GM23248 (cell line): ENCODE measurements around the gene FBXW9. TPM values are rescaled to one million over a fixed set of nuclear protein-coding genes. Genes with fewer than 3 reads are reported as not detected.
"Not testable (repeated sequence)": the region's sequence is repeated elsewhere in the genome, so short reads cannot be mapped to it uniquely, and the experiment has no call there.

Experiments
- DNase-seq: peaks from one replicate; pipeline ENCODE4 v3.0.0-alpha.2; 2015
- H2AFZ ChIP-seq: fragments of 200-600 bp; sonication (generic); 2 replicates; pipeline ENCODE4 v1.6.1; 2016; ENCODE audit warnings: antibody characterized with exemption
- H3F3A ChIP-seq: fragments of 200-600 bp; sonication (generic); 2 replicates; pipeline ENCODE4 v1.6.1; 2016; ENCODE audit warnings: mild to moderate bottlenecking, antibody characterized with exemption, mixed run types; ENCODE audit not compliant: insufficient read depth
- H3K27ac ChIP-seq: fragments of 200-600 bp; sonication (generic); 2 replicates; pipeline ENCODE4 v1.5.1; 2016; ENCODE audit warnings: mild to moderate bottlenecking
- H3K27me3 ChIP-seq: fragments of 200-600 bp; sonication (generic); replicated peaks from 2 replicates; pipeline ENCODE4 v1.6.1; 2016; ENCODE audit warnings: mild to moderate bottlenecking; ENCODE audit not compliant: insufficient read depth
- H3K36me3 ChIP-seq: fragments of 200-600 bp; sonication (generic); 2 replicates; pipeline ENCODE4 v1.6.1; 2016; ENCODE audit warnings: low read depth, mild to moderate bottlenecking
- H3K4me1 ChIP-seq: fragments of 200-600 bp; sonication (generic); 2 replicates; pipeline ENCODE4 v1.6.1; 2016; ENCODE audit warnings: mild to moderate bottlenecking; ENCODE audit not compliant: insufficient read depth
- H3K4me2 ChIP-seq: fragments of 200-600 bp; sonication (generic); one replicate; pipeline ENCODE4 v1.6.1; 2016; ENCODE audit warnings: mild to moderate bottlenecking; ENCODE audit not compliant: unreplicated experiment
- H3K4me3 ChIP-seq: fragments of 200-600 bp; sonication (generic); 2 replicates; pipeline ENCODE4 v1.5.1; 2016; ENCODE audit warnings: mild to moderate bottlenecking
- H3K79me2 ChIP-seq: fragments of 200-600 bp; sonication (generic); 2 replicates; pipeline ENCODE4 v1.6.1; 2016; ENCODE audit warnings: mild to moderate bottlenecking; ENCODE audit not compliant: insufficient read depth
- H3K9ac ChIP-seq: fragments of 200-600 bp; sonication (generic); 2 replicates; pipeline ENCODE4 v1.6.1; 2016; ENCODE audit warnings: mild to moderate bottlenecking
- H3K9me2 ChIP-seq: fragments of 200-600 bp; sonication (generic); 2 replicates; pipeline ENCODE4 v1.6.1; 2016; ENCODE audit warnings: mixed run types, mild to moderate bottlenecking, moderate library complexity; ENCODE audit not compliant: insufficient read depth
- H3K9me3 ChIP-seq: fragments of 200-600 bp; sonication (generic); one replicate; pipeline ENCODE4 v1.6.1; 2017; ENCODE audit warnings: low read depth
- H4K20me1 ChIP-seq: fragments of 200-600 bp; sonication (generic); 2 replicates; pipeline ENCODE4 v1.6.0; 2016; ENCODE audit not compliant: insufficient read depth
- EZH2 ChIP-seq: fragments of 200-600 bp; sonication (generic); IDR thresholded peaks from 2 replicates; pipeline ENCODE4 v1.6.1; 2018; ENCODE audit warnings: antibody characterized with exemption, mild to moderate bottlenecking; ENCODE audit not compliant: insufficient read depth, poor library complexity, severe bottlenecking
- EZH2phosphoT487 ChIP-seq: fragments of 200-600 bp; sonication (generic); IDR thresholded peaks from 2 replicates; pipeline ENCODE4 v1.6.1; 2018; ENCODE audit warnings: antibody characterized with exemption, moderate library complexity, mild to moderate bottlenecking, low read depth; ENCODE audit not compliant: insufficient read depth
- WGBS, 2 experiments: methylation state at CpG; one replicate each; pipeline ENCODE4 v1.1.6; 2015 to 2017; ENCODE audit warnings: low lambda C conversion rate in 2 of 2, low coverage in 1 of 2; ENCODE audit errors: missing lambda C conversion rate in 2 of 2; 5-methylcytosine and 5-hydroxymethylcytosine counted together
- in situ Hi-C: fragments of 300-500 bp; cut with MboI; formaldehyde crosslinking; loops from 2 replicates; pipeline ENCODE4 v1.15.0; 2020
- polyA plus RNA-seq: library from polyadenylated mRNA; unstranded; fragments of >200 nt; fragmentation: Nextera tagmentation; extraction: Ambion mirVana; gene quantifications from 2 replicates; pipeline ENCODE4 v1.2.1, GENCODE V29; 2016
- total RNA-seq: library from RNA; depleted of rRNA; stranded (reverse); fragments of >200 nt; shearing (Covaris generic); gene quantifications from 2 replicates; pipeline ENCODE4 v1.2.3, GENCODE V29; 2014

The FBXW9 gene
- total and polyA plus RNA-seq, 2 experiments from 2014 or later = 14.2 to 22.3 TPM

- H3K36me3 ChIP-seq = peaks cover 53% of the 10 kb centered on the region
- H3K4me2 ChIP-seq = no peak overlapping the region
- no peak overlapping the region for H3K27ac ChIP-seq
- no peaks in the 10 kb centered on the region for H3K4me1 ChIP-seq
- H3K9me3 ChIP-seq = no peaks in the 10 kb centered on the region
- H3K79me2 ChIP-seq = peaks cover 12% of the 10 kb centered on the region; the same call in 1 of the 2 replicates
- H4K20me1 ChIP-seq = no peaks in the 10 kb centered on the region
- H2AFZ ChIP-seq = no peak overlapping the region
- H3K4me3 ChIP-seq = no peak overlapping the region
- 83 to 90% methylated on average over 13 of the region's 13 CpGs for WGBS, 2 experiments
- TF ChIP-seq EZH2 = no peak
- no peak for TF ChIP-seq EZH2phosphoT487
- H3K27me3 ChIP-seq = no peaks in the 10 kb centered on the region
- no peaks in the 10 kb centered on the region for H3F3A ChIP-seq
- no peak overlapping the region for H3K9ac ChIP-seq
- in situ Hi-C loops = no loop called here
- no peak for DNase-seq
- H3K9me2 ChIP-seq = no peaks in the 10 kb centered on the region
Measured at GRCh38 chr19:12705169-12705568, 8.7 kb upstream of the FBXW9 start.

GRCh38 chr19:12703046-12703445, 6.6 kb upstream of the FBXW9 start:
- in situ Hi-C loops = no loop called here
- H3F3A ChIP-seq = peaks cover 18% of the 10 kb centered on the region; the same call in 1 of the 2 replicates
- H3K9ac ChIP-seq = no peak overlapping the region
- no peaks in the 10 kb centered on the region for H3K4me1 ChIP-seq
- no peak overlapping the region for H2AFZ ChIP-seq
- H3K36me3 ChIP-seq = peaks cover 36% of the 10 kb centered on the region
- no peaks in the 10 kb centered on the region for H3K9me2 ChIP-seq
- H3K4me3 ChIP-seq = no peak overlapping the region
- TF ChIP-seq EZH2phosphoT487 = no peak
- no peak for TF ChIP-seq EZH2
- no peak overlapping the region for H3K4me2 ChIP-seq
- peak; percentile 58 for DNase-seq
- 59 to 65% methylated on average over 9 of the region's 9 CpGs for WGBS, 2 experiments
- H3K79me2 ChIP-seq = no peaks in the 10 kb centered on the region
- no peaks in the 10 kb centered on the region for H3K9me3 ChIP-seq
- H3K27me3 ChIP-seq = no peaks in the 10 kb centered on the region
- no peak overlapping the region for H3K27ac ChIP-seq
- H4K20me1 ChIP-seq = no peaks in the 10 kb centered on the region

DNA sequence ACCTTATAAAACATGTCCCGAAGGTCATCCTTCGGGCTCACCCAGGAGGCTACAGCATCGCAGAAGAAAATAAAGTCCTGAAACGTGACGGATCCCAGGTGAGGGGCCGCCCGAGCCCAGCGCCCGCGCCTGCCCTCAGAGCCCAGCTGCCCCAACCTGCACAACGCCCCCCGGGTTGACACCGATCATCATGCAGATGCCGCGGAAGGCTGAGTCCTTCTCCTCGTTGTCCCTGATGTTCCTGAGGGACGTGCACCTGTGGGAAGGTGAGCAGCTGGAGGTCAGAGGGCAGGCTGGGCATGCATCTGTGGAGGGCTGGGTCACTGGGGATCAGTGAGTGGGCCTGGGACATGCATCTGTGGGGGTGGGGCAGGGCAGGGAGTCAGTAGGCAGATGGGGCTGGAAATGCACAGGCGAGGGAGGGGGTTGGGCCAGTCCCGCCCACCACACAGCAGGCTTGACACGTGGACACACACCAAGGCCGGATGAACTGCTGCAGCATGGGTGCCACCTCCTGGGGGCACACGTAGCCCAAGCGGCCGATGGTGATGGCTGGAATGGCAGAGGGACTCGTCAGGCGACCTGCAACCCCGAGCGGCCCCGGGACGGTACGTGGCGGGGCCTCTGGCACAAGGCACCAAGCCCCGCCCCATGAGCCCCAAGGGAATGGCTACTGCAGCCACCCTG, 5.3 kb upstream of the FBXW9 start:
- no peaks in the 10 kb centered on the region for H4K20me1 ChIP-seq
- no peak overlapping the region for H2AFZ ChIP-seq
- no peaks in the 10 kb centered on the region for H3K9me2 ChIP-seq
- peaks cover 27% of the 10 kb centered on the region; the same call in 1 of the 2 replicates for H3K36me3 ChIP-seq
- no peaks in the 10 kb centered on the region for H3K9me3 ChIP-seq
- H3F3A ChIP-seq = peaks cover 21% of the 10 kb centered on the region; the same call in 1 of the 2 replicates
- H3K9ac ChIP-seq = no peak overlapping the region
- DNase-seq = no peak
- WGBS, 2 experiments = 92 to 95% methylated on average over 20 to 33 of the region's 33 CpGs
- H3K4me1 ChIP-seq = no peaks in the 10 kb centered on the region
- H3K27me3 ChIP-seq = no peaks in the 10 kb centered on the region
- H3K4me2 ChIP-seq = no peak overlapping the region
- no peak overlapping the region for H3K4me3 ChIP-seq
- in situ Hi-C loops = no loop called here
- no peaks in the 10 kb centered on the region for H3K79me2 ChIP-seq
- TF ChIP-seq EZH2phosphoT487 (no peak), EZH2 (no peak)
- H3K27ac ChIP-seq = no peak overlapping the region

GRCh38 chr19:12698138-12698537, 1.7 kb upstream of the FBXW9 start:
- H3K9me3 ChIP-seq = no peaks in the 10 kb centered on the region
- no peak overlapping the region for H3K4me3 ChIP-seq
- in situ Hi-C loops = no loop called here
- no peaks in the 10 kb centered on the region for H4K20me1 ChIP-seq
- H3K79me2 ChIP-seq = peaks cover 7% of the 10 kb centered on the region
- H2AFZ ChIP-seq = no peak overlapping the region
- TF ChIP-seq EZH2phosphoT487 = no peak
- no peak for TF ChIP-seq EZH2
- H3K9me2 ChIP-seq = no peaks in the 10 kb centered on the region
- peaks cover 7% of the 10 kb centered on the region; the same call in 1 of the 2 replicates for H3K4me1 ChIP-seq
- peaks cover 7% of the 10 kb centered on the region; the same call in 1 of the 2 replicates for H3K36me3 ChIP-seq
- H3K9ac ChIP-seq = no peak overlapping the region
- peaks cover 24% of the 10 kb centered on the region; the same call in 1 of the 2 replicates for H3F3A ChIP-seq
- WGBS, 2 experiments = 70 to 72% methylated on average over 6 of the region's 6 CpGs
- no peak overlapping the region for H3K27ac ChIP-seq
- H3K4me2 ChIP-seq = no peak overlapping the region
- no peak for DNase-seq
- no peaks in the 10 kb centered on the region for H3K27me3 ChIP-seq

- H3K9me3 ChIP-seq, H3K9me2 ChIP-seq, H3K27ac ChIP-seq, H3K27me3 ChIP-seq, H3K4me3 ChIP-seq, H3K36me3 ChIP-seq, H4K20me1 ChIP-seq, H3K4me1 ChIP-seq, H3K79me2 ChIP-seq, H2AFZ ChIP-seq, H3K9ac ChIP-seq, in situ Hi-C loops, DNase-seq: not testable (repeated sequence)
- H3K4me2 ChIP-seq = peak overlapping the region; percentile 75
- 91 to 93% methylated on average over 20 to 22 of the region's 22 CpGs for WGBS, 2 experiments
- H3F3A ChIP-seq = peaks cover 24% of the 10 kb centered on the region; the same call in 1 of the 2 replicates
Measured at GRCh38 chr19:12697425-12697824, 994 bp upstream of the FBXW9 start.
